ENCODE results near the gene ITCH. TPM values are rescaled to one million over a fixed set of nuclear protein-coding genes. Genes with fewer than 3 reads are reported as not detected.

Gene ITCH
- total RNA-seq, 1 experiment from 2014 or later: 78.8 TPM

- Histone ChIP-seq H3K9ac (ENCODE audit: low read length) (no peak overlapping the region), H3K9me2 (ENCODE audit: insufficient read depth) (no peaks in the 10 kb centered on the region), H2AFZ (ENCODE audit: low read depth, low read length, poor library complexity, severe bottlenecking) (no peak overlapping the region), H3K9me3 (ENCODE audit: control insufficient read depth in 1 of 2, insufficient read depth in 1 of 2, low read depth in 1 of 2, low read length in 2 of 2) (no peaks in the 10 kb centered on the region), H3K27me3 (ENCODE audit: insufficient read depth, low read length) (no peaks in the 10 kb centered on the region), H4K20me1 (ENCODE audit: insufficient read depth) (no peaks in the 10 kb centered on the region), H3K4me2 (ENCODE audit: low read length) (no peak overlapping the region), H3K79me2 (ENCODE audit: insufficient read depth, low read length) (peaks cover 7% of the 10 kb centered on the region; the same call in 1 of the 2 replicates), H3K4me3 (replicated peaks in 1 of 2; ENCODE audit: low read depth in 1 of 2, low read length in 2 of 2) (no peak overlapping the region), H3K4me1 (ENCODE audit: control insufficient read depth in 1 of 2, insufficient read depth in 2 of 2, low read length in 2 of 2) (no peaks in the 10 kb centered on the region), H3K27ac (ENCODE audit: low read depth, low read length) (no peak overlapping the region), H3K36me3 (ENCODE audit: control insufficient read depth in 1 of 2, insufficient read depth in 2 of 2, low read length in 2 of 2) (peaks cover 36 to 42% of the 10 kb centered on the region in 2 experiments; a peak in 3 of 4 replicates)
- intact Hi-C loops (cut with micrococcal nuclease): no loop called here
- POLR2A ChIA-PET: no interaction called here
- DNase-seq (ENCODE audit: low read depth, low spot score) (no peak), ATAC-seq (no peak)
- no TSS peak for BruUV-seq (replicated peaks)
- TF ChIP-seq TCF7L2 (IDR thresholded peaks at IDR 0.05; ENCODE audit: borderline replicate concordance, extremely low read depth, insufficient read depth, insufficient read length) (no peak), ZBTB33 (IDR thresholded peaks at IDR 0.05; ENCODE audit: extremely low read depth, insufficient replicate concordance, low read length) (no peak), JUND (IDR thresholded peaks at IDR 0.05) (no peak), ELF1 (IDR thresholded peaks at IDR 0.05; ENCODE audit: borderline replicate concordance, low read depth) (no peak), SP1 (IDR thresholded peaks at IDR 0.05; ENCODE audit: low read depth) (no peak), EGR1 (IDR thresholded peaks at IDR 0.05; ENCODE audit: low read depth) (no peak), CBX3 (IDR thresholded peaks at IDR 0.05; ENCODE audit: low read depth) (no peak), SIN3A (IDR thresholded peaks at IDR 0.05; ENCODE audit: low read depth) (no peak), FOSL1 (IDR thresholded peaks at IDR 0.05; ENCODE audit: low read depth) (no peak), CEBPB (IDR thresholded peaks at IDR 0.05; ENCODE audit: low read depth) (no peak), ZNF274 (IDR thresholded peaks at IDR 0.05; ENCODE audit: low read depth, low read length) (no peak), RAD21 (IDR thresholded peaks at IDR 0.05; ENCODE audit: low read depth) (no peak), SRF (IDR thresholded peaks at IDR 0.05; ENCODE audit: low read depth) (no peak), EZH2phosphoT487 (IDR thresholded peaks at IDR 0.05; ENCODE audit: borderline replicate concordance) (no peak), MAX (IDR thresholded peaks at IDR 0.05) (no peak), YY1 (IDR thresholded peaks at IDR 0.05; ENCODE audit: extremely low read depth, insufficient replicate concordance, low read depth, low read length) (no peak), CTCF (IDR thresholded peaks at IDR 0.05 in 2 of 3, conservative IDR thresholded peaks at IDR 0.05 in 1 of 3; ENCODE audit: borderline replicate concordance in 1 of 3, insufficient read depth in 1 of 3, low read depth in 2 of 3, low read length in 2 of 3) (no peak), POLR2A (IDR thresholded peaks at IDR 0.05; ENCODE audit: borderline replicate concordance, extremely low read depth, insufficient read depth, insufficient read length) (no peak)
- RAD21 ChIA-PET (ENCODE audit: low non-redundant PET in 1 of 2, low total read pairs in 2 of 2, uncharacterized antibody in 2 of 2, unreplicated experiment in 2 of 2): no interaction called here
- CTCF ChIA-PET: no interaction called here
Measured at GRCh38 chr20:34443546-34443945, 80.5 kb downstream of the ITCH start.
